Glutamatergic neuron (in vitro differentiated cells): Measurements from ENCODE around the gene GATA5. TPM values are rescaled to one million over a fixed set of nuclear protein-coding genes. Genes with fewer than 3 reads are reported as not detected.

Experiments used
- DNase-seq: peaks from one replicate; pipeline ENCODE4 v3.0.0; 2022
- H3K27ac Mint-ChIP-seq: one replicate; pipeline ENCODE4 v1.8.0; 2020; ENCODE audit warnings: mild to moderate bottlenecking, mixed read lengths, inconsistent platforms; ENCODE audit not compliant: unreplicated experiment
- H3K27me3 Mint-ChIP-seq: one replicate; pipeline ENCODE4 v1.8.0; 2020; ENCODE audit warnings: mild to moderate bottlenecking, moderate library complexity, mixed read lengths, inconsistent platforms; ENCODE audit not compliant: unreplicated experiment
- H3K36me3 Mint-ChIP-seq: one replicate; pipeline ENCODE4 v1.8.0; 2020; ENCODE audit warnings: mild to moderate bottlenecking, mixed read lengths, inconsistent platforms; ENCODE audit not compliant: unreplicated experiment
- H3K4me1 Mint-ChIP-seq: one replicate; pipeline ENCODE4 v1.8.0; 2020; ENCODE audit warnings: mild to moderate bottlenecking, low read depth, mixed read lengths, inconsistent platforms; ENCODE audit not compliant: unreplicated experiment
- H3K4me3 Mint-ChIP-seq: one replicate; pipeline ENCODE4 v1.8.0; 2020; ENCODE audit warnings: mild to moderate bottlenecking, mixed read lengths, inconsistent platforms; ENCODE audit not compliant: unreplicated experiment
- H3K9me3 Mint-ChIP-seq: one replicate; pipeline ENCODE4 v1.8.0; 2020; ENCODE audit warnings: mild to moderate bottlenecking, moderate library complexity, mixed read lengths, inconsistent platforms; ENCODE audit not compliant: unreplicated experiment
- total RNA-seq: library from RNA; stranded (reverse); fragmentation: NEBNext Ultra II Directional; extraction: Animal tissue kit (Norgen Biotek cat#: 25700); gene quantifications from one replicate; pipeline ENCODE4 v1.2.1, GENCODE V29; 2021; ENCODE audit not compliant: unreplicated experiment
- TF ChIP-seq, protein P1 (sequence below): fragments of 200-600 bp; sonication (generic); IDR thresholded peaks from one replicate; pipeline ENCODE4 v1.5.0; 2021; ENCODE audit not compliant: partially characterized antibody, unreplicated experiment

Gene GATA5
- total RNA-seq, 1 donor from 2014 or later, result 1.3 TPM

DNA sequence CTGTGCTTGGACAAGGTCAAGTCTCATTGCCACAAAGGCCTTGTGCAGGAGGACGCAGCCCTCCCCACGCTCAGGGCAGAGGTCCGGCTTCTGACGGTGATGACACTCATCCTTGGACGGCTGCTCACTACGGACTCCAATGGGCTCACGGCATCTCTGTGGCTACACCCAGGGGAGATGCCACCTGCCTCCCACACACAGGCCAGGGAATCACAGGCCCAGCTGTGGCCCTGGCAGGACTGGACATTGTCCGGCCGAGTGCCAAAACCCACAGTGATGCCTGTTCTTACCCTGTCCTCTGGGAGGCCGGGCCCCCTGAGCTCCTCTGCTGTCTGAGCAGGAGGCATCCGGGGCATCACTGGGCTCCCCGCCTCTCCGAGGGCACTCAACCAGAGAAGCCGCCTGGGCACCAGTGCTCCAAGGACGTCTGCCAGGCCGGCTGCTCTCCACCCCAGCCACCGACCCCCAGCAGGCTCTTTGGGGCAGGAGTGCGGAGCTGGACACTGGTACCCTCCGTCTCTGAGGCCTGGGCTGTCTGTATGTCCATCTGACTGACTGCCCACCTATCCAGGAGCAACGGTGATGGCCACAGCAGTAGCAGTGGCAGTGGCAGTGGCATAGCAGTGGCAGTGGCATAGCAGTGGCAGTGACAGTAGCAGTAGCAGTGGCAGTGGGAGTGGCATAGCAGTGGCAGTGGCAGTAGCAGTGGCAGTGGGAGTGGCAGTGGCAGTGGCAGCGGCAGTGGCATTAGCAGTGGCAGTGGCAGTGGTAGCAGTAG is 50.3 kb downstream of the GATA5 start:
- H3K27me3 Mint-ChIP-seq, result peaks cover 2% of the 10 kb centered on the region
- H3K4me1 Mint-ChIP-seq, result peaks cover 3% of the 10 kb centered on the region
- H3K9me3 Mint-ChIP-seq, result peaks cover 7% of the 10 kb centered on the region
- no peak overlapping the region for H3K27ac Mint-ChIP-seq
- no peak for DNase-seq
- no peaks in the 10 kb centered on the region for H3K36me3 Mint-ChIP-seq
- no peak overlapping the region for H3K4me3 Mint-ChIP-seq
- TF ChIP-seq, protein P1, sequence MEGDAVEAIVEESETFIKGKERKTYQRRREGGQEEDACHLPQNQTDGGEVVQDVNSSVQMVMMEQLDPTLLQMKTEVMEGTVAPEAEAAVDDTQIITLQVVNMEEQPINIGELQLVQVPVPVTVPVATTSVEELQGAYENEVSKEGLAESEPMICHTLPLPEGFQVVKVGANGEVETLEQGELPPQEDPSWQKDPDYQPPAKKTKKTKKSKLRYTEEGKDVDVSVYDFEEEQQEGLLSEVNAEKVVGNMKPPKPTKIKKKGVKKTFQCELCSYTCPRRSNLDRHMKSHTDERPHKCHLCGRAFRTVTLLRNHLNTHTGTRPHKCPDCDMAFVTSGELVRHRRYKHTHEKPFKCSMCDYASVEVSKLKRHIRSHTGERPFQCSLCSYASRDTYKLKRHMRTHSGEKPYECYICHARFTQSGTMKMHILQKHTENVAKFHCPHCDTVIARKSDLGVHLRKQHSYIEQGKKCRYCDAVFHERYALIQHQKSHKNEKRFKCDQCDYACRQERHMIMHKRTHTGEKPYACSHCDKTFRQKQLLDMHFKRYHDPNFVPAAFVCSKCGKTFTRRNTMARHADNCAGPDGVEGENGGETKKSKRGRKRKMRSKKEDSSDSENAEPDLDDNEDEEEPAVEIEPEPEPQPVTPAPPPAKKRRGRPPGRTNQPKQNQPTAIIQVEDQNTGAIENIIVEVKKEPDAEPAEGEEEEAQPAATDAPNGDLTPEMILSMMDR, result no peak

DNA sequence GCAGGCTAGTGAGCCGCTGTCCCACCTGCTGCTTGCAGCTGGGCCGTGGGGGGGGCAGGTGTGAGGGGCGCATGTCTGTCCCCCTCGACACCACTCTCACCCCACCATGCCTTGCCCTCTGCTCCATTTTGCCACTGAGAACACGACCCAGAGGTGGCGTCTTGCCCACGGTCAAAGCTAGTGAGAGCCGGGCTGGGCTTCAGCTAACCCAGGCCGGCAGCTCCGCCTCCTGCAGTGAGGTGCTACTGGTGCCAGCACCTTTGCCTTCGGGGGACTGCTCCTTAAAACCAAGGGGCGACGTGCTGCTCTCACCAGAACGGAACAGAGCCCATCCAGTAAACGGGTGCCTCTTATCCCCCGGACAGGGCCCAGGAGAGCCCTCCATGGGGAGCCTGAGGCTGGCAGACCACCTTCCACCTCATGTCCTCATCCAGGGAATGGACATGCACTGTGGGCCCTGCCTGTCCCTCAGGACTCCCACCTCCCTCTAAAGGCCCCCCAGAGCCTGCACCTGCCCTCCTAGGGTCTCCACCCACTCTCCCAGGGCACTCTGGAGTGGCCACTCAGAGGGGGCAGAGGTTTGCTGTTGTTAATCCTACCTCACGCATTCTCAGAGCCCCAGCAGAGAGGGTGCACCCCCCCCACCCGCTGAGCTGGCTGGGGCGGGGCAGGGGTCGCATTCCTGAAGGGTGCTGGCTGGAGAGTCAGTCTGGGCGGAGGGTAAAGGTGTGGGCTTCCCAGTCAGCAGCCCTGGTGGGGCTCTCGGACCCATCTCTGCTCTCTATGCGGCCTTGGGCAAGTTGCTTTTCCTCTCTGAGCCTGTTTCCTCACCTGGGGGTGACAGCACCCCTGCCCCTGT is 51.3 kb downstream of the GATA5 start:
- Mint-ChIP-seq H3K4me3 (no peak overlapping the region), H3K36me3 (no peaks in the 10 kb centered on the region), H3K27me3 (peaks cover 4% of the 10 kb centered on the region), H3K4me1 (peaks cover 3% of the 10 kb centered on the region), H3K9me3 (peaks cover 7% of the 10 kb centered on the region), H3K27ac (no peak overlapping the region)
- no peak for DNase-seq
- TF ChIP-seq, protein P1, result no peak

DNA sequence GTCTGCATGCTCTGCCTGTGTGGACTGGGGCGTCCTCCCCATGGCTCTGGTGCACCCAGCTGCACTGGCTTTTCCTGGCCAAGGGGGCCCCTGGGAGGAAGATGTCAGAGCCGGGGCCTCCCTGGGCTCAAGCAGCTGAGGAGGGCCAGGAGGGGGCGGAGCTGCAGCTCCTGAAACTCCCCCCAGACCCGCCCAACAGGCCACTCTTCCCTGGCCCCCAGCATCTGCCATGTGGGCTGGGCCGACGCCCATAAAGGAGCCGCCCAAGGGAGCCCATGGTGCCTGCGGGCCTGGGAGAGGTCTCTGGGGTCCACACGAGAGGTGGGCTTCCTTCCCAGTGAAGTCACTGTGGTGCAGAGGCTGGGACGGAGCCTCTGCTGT is 52.5 kb downstream of the GATA5 start:
- peaks cover 6% of the 10 kb centered on the region for H3K9me3 Mint-ChIP-seq
- no peaks in the 10 kb centered on the region for H3K36me3 Mint-ChIP-seq
- no peak overlapping the region for H3K4me3 Mint-ChIP-seq
- TF ChIP-seq, protein P1, result no peak
- no peaks in the 10 kb centered on the region for H3K4me1 Mint-ChIP-seq
- no peak for DNase-seq
- no peak overlapping the region for H3K27ac Mint-ChIP-seq
- peaks cover 4% of the 10 kb centered on the region for H3K27me3 Mint-ChIP-seq

DNA sequence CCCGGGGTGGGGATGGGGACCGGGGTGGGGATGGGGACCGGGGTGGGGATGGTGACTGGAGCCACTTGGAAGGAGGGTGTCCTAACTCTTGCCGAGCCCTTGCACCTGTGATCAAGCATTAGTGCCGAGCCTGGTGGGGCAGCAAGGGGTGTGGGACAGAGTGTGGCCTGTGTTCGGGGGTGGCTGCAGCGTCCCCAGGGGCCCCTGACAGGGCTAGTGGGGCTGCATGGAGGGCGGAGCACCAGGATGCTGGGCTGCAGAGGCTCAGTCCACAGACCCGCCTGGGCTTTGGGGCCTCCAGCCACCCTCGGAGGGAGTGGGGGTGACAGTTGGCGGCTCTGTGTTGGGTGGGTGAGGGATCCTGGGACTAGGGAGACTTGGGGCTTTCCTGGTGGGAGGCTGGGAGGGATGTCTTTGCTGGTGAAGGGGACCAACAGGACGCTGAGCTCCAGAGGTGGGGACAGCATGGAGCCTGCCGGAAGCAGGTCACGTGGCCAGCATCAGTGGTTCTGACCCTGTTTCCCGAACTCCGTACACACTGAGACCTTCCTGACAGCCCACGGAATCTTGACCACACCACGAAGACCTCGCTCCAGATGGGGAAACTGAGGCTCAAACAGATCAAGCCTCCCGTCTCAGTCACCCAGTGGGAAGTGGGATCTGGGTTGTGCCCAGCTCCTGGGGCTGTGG is 53.0 kb downstream of the GATA5 start:
- H3K9me3 Mint-ChIP-seq, result peaks cover 6% of the 10 kb centered on the region
- no peaks in the 10 kb centered on the region for H3K36me3 Mint-ChIP-seq
- DNase-seq, result no peak
- H3K27ac Mint-ChIP-seq, result no peak overlapping the region
- H3K4me1 Mint-ChIP-seq, result no peaks in the 10 kb centered on the region
- peaks cover 4% of the 10 kb centered on the region for H3K27me3 Mint-ChIP-seq
- no peak overlapping the region for H3K4me3 Mint-ChIP-seq
- TF ChIP-seq, protein P1, result no peak
